Activated CD4-positive, CD25-positive, alpha-beta regulatory T cell treated with anti-CD3 and anti-CD28 coated beads, Interleukin-2, amount 50 U/mL, for 72 hours (primary cell): ENCODE results near the gene ZNF695.
"Not testable (repeated sequence)": the region's sequence is repeated elsewhere in the genome, so short reads cannot be mapped to it uniquely, and the experiment has no call there.

Source experiments
- DNase-seq: peaks from one replicate; pipeline ENCODE4 v3.0.0; 2021

The ZNF695 gene

DNA sequence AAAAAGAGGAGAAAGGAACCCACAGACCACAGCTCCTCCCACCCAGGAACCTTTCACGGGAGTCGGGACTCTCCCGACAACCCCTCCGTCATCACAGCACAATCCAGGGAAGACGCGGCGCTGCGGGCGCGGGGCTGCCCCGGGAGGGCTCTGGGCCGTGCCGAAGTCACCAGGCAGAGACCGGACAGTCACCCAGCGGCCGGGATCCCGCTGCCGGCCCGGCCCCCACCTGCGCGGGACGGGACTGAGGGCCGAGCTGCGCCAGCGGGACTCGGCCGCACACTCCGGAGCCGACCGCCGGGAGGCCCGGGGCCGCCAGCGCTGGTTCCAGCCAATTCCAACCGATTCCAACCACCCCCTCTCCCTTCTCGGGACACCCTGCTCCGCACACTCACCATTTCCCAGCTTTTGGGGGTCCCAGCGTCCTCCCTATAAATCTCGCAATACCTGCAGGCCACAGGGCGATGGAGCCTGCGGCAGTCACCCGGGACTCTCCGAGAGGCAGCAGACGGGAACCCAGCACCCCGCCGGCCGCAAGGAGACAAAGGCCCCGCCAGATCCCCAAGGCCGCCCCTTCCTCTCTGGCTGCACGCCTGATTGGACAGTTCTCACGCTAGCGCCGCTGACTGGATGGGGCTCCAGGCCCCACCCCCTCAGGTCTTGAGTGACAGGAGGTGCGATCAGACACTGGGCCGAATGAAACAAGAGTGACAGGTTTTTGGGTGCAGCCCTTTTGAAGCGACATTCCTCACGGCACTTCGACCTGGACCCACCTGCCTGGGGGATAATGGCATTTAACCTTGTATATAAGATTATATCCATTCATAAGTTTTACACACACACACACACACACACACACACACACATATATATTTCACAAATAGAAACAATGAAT lies at the start of gene ZNF695:
TSS of gene ZNF695 (minus strand) at position 547 of the 895 bp plus-strand sequence. CDS start at position 398, 149 bp downstream.
- peak; percentile 63 for DNase-seq

- DNase-seq, result no peak
Measured at GRCh38 chr1:247056071-247056470, 48.2 kb upstream of the ZNF695 start.

DNA sequence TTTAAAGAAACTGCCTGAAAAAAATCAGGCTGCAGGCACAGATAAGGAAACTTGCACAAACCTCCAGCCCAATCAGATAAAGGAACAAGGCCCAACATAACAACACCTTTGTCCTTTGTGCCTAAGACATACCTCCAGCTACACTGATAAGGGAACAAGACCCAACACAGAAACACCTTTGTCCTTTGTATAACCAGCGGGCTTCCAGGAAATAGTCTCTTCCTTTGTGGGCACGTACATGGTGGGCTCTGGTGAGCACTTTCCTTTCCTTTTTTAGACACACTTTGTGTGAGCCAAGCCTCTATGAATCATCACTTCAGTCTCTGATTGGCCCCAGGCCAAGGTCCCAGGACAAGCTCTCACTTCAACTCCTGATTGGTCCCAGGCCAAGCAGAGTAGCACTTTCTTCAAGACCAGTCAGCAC lies 47.1 kb upstream of the ZNF695 start:
- no peak for DNase-seq

DNA sequence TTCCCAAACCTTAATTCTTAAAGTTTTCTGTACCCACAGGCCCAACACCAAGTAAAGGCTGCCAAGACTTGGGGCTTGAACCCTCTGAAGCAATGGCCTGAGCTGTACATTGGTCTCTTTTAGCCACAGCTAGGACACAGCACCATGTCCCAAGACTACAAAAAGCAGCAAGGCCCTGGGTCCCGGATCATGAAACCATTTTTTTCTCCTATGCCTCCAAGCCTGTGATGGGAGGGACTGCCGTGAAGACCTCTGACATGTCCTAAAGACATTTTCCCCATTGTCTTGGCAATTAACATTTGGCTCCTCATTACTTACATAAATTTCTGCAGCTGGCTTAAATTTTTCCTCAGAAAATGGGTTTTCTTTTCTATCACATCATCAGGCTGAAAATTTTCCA lies 39.8 kb upstream of the ZNF695 start:
- DNase-seq, result no peak

DNA sequence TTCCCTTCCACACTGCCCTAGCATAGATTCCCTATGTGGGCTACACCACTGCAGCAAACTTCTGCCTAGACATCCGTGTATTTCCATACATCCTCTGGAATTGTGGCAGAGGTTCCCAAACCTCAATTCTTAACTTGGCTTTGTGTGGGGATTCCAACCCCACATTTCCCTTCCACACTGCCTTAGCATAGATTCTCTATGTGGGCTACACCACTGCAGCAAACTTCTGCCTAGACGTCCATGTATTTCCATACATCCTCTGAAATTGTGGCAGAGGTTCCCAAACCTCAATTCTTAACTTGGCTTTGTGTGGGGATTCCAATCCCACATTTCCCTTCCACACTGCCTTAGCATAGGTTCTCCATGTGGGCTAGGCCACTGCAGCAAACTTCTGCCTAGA lies 39.4 kb upstream of the ZNF695 start:
- DNase-seq, result no peak

GRCh38 chr1:247043406-247043805 lies 35.5 kb upstream of the ZNF695 start:
- DNase-seq, result no peak

- DNase-seq, result no peak
Measured at GRCh38 chr1:247037511-247038320, 29.9 kb upstream of the ZNF695 start.

- DNase-seq, result not testable (repeated sequence)
Measured at GRCh38 chr1:247032306-247032705, 24.4 kb upstream of the ZNF695 start.

DNA sequence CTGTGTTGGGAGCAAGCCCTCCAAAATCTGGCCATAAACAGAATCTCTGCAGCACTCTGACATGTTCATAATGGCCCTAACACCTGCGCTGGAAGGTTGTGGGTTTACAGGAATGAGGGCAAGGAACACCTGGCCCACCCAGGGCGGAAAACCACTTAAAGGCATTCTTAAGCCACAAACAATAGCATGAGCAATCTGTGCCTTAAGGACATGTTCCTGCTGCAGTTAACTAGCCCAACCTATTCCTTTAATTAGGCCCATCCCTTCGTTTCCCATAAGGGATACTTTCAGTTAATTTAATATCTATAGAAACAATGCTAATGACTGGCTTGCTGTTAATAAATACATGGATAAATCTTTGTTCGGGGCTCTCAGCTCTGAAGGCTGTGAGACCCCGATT lies 16.8 kb upstream of the ZNF695 start:
- not testable (repeated sequence) for DNase-seq

DNA sequence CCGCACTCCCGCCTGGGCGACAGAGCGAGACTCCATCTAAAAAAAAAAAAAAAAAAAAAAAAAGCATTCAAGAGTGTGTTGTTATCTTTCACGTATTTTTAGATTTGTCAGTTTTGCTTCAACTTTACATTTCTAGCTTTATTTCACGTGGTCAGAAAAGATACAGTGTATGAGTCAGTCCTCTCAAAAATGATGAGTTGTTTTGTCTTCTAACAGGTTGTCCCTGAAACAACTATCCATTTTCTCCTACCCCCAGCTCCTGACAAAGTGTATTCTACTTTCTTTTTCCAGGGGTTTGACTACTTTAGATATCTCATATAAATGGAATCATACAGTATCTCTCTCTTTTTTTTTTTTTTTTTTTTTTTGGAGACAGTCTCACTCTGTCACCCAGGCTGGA lies 5.5 kb upstream of the ZNF695 start:
- no peak for DNase-seq

GRCh38 chr1:247008406-247008799 lies 546 bp upstream of the ZNF695 start:
- no peak for DNase-seq

GRCh38 chr1:247004081-247004480 lies 3.8 kb downstream of the ZNF695 start:
- not testable (repeated sequence) for DNase-seq

- no peak for DNase-seq
Measured at GRCh38 chr1:246989901-246990300, 18.0 kb downstream of the ZNF695 start.

GRCh38 chr1:246988316-246988715 lies 19.5 kb downstream of the ZNF695 start:
- DNase-seq, result no peak

DNA sequence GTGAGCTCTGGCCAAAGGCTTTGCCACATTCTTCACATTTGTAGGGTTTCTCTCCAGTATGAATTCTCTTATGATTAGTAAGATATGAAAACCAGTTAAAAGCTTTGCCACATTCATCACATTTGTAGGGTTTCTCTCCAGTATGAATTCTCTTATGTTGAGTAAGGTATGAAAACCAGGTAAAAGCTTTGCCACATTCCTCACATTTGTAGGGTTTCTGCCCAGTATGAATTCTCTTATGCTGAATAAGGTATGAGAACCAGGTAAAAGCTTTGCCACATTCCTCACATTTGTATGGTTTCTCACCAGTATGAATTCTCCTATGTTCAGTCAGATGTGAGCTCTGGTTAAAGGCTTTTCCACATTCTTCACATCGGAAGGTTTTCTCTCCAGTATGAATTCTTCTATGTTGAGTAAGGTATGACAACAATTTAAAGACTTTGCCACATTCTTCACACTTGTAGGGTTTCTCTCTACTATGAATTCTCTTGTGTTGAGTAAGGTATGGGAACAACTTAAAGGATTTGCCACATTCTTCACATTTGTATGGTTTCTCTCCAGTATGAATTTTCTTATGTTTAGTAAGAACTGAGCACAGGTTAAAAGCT lies 20.7 kb downstream of the ZNF695 start:
- DNase-seq, result no peak

GRCh38 chr1:246978785-246979184 lies 29.1 kb downstream of the ZNF695 start:
- DNase-seq, result no peak

DNA sequence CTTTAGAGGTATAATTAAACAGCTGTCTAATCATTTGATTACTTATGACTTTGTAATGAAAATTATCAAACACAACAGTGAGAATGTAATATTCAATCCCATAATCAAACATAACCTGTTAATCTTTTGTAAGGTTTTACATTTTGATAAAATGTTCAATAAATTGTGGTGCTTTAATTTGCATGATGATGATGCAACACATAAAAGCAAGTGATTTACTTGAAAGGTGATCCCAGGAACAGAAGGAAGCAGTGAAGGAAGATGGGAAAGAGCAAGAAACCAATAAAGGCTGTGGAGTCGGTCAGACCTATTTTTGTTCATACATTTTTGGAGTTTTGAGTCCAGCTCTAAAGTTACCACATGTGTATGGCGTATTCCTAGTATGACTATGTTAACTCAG lies 29.6 kb downstream of the ZNF695 start:
- no peak for DNase-seq

- no peak for DNase-seq
Measured at GRCh38 chr1:246971969-246972368, 35.9 kb downstream of the ZNF695 start.

DNA sequence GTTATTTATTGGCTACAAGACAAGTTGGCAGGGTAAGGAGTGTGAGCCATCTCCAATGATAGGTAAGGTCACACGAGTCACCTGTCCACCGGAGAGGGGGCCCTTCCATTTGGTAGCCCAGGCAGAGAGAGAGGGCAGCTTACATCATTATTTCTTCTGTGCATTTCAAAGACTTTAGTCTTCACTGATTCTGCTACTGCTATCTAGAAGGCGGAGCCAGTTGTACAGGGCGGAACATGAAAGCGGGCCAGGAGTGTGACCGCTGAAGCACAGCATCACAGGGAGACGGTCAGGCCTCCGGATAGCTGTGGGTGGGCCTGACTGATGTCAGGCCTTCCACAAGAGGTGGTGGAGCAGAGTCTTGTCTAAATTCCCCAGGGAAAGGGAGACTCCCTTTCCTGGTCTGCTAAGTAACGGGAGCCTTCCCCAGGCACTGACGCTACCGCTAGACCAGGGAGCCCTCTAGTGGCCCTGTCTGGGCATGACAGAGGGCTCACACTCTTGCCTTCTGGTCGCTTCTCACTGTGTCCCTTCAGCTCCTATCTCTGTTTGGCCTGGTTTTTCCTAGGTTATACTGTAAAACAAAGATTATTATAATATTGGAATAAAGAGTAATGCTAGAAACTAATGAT lies 36.7 kb downstream of the ZNF695 start:
- DNase-seq, result peak; percentile 60

DNA sequence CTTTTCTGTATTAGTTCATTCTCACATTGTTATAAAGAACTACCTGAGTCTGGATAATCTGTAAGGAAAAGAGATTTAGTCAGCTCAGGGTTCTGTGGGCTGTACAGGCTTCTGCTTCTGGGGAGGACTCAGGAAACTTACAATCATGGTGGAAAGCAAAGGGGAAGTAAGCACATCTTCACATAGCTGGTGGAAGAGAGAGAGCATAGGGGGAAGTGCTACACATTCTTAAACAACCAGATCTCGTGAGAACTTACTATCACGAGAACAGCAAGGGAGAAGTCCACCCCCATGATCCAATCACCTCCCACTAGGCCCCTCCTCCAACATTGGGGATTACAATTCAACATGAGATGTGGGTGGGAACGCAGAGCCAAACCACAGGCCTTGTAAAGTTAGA lies 38.2 kb downstream of the ZNF695 start:
- no peak for DNase-seq

GRCh38 chr1:246966502-246966901 lies 41.4 kb downstream of the ZNF695 start:
- DNase-seq, result no peak

DNA sequence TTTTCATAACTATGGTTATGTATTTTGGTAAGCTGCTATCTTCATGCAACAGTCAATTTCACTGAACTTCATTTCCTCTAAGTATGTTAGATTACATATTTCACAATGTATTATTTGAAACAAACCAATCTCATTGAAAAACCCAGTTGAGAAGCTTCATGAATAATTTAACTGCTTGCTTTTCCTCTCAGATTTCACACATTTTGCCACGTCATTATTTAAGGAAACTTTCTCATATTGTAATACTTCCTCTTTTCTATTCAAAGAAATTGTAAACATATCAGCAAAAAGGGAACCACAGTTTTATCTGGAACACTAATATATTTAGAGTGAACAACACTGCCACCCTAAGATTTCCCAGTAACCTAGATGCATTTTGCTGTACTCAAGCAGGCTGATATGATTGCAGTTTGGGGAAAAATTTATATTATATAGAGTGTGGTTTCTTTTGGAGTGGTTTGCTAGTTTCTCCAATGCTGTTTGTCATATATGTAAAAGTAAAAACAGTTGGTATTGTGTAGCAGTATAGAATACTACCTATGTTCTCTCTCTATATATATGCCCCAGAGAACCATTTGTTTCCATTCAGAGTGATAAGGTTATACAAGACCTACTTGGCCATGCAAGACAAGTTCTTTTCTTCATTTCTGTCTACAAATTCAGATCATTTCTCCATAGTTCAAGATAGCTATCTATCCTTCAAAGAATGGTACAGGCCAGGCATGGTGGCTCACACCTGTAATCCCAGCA lies 47.7 kb downstream of the ZNF695 start:
- no peak for DNase-seq
